LoVo (cell line): ENCODE results near the gene ANKRD65.
"Not testable (repeated sequence)": the region's sequence is repeated elsewhere in the genome, so short reads cannot be mapped to it uniquely, and the experiment has no call there.

Source experiments
- DNase-seq: peaks from one replicate; pipeline ENCODE4 v3.0.0-alpha.2; 2016; ENCODE audit warnings: low spot score

Gene ANKRD65

GRCh38 chr1:1421147-1421906, at the start of gene ANKRD65:
TSS of gene ANKRD65 (minus strand) at chr1:1421276. CDS start at chr1:1421005, 271 bp downstream.
- no peak for DNase-seq

GRCh38 chr1:1468196-1468985, 47.3 kb upstream of the ANKRD65 start:
- not testable (repeated sequence) for DNase-seq

GRCh38 chr1:1463312-1463711, 42.2 kb upstream of the ANKRD65 start:
- no peak for DNase-seq

GRCh38 chr1:1462318-1462966, 41.4 kb upstream of the ANKRD65 start:
- DNase-seq: no peak

GRCh38 chr1:1461721-1462317, 40.7 kb upstream of the ANKRD65 start:
- DNase-seq: no peak

GRCh38 chr1:1460540-1461130, 39.6 kb upstream of the ANKRD65 start:
- no peak for DNase-seq

GRCh38 chr1:1459711-1460110, 38.6 kb upstream of the ANKRD65 start:
- DNase-seq: not testable (repeated sequence)

GRCh38 chr1:1459156-1459555, 38.1 kb upstream of the ANKRD65 start:
- not testable (repeated sequence) for DNase-seq

- DNase-seq: not testable (repeated sequence)
Observed at GRCh38 chr1:1456683-1457255, 35.7 kb upstream of the ANKRD65 start.

GRCh38 chr1:1455934-1456333, 34.9 kb upstream of the ANKRD65 start:
- not testable (repeated sequence) for DNase-seq

- no peak for DNase-seq
Observed at GRCh38 chr1:1455366-1455884, 34.3 kb upstream of the ANKRD65 start.

GRCh38 chr1:1454286-1455056, 33.4 kb upstream of the ANKRD65 start:
- DNase-seq: not testable (repeated sequence)

GRCh38 chr1:1452882-1453281, 31.8 kb upstream of the ANKRD65 start:
- DNase-seq: no peak

- not testable (repeated sequence) for DNase-seq
Observed at GRCh38 chr1:1452365-1452739, 31.3 kb upstream of the ANKRD65 start.

GRCh38 chr1:1451696-1452364, 30.8 kb upstream of the ANKRD65 start:
- DNase-seq: no peak

- DNase-seq: not testable (repeated sequence)
Observed at GRCh38 chr1:1450616-1451015, 29.5 kb upstream of the ANKRD65 start.

- DNase-seq: no peak
Observed at GRCh38 chr1:1449099-1449739, 28.1 kb upstream of the ANKRD65 start, which contains the start of gene ATAD3C. TSS of gene ATAD3C (plus strand) at chr1:1449689. CDS start at chr1:1450684, 995 bp downstream.

GRCh38 chr1:1446631-1447030, 25.6 kb upstream of the ANKRD65 start:
- not testable (repeated sequence) for DNase-seq

GRCh38 chr1:1442069-1442770, 21.1 kb upstream of the ANKRD65 start:
- no peak for DNase-seq
